SK-N-SH (cell line): ENCODE results near the gene TTC39A. TPM values are rescaled to one million over a fixed set of nuclear protein-coding genes. Genes with fewer than 3 reads are reported as not detected.

Source experiments
- CTCF ChIA-PET: fragments of 300-600, 350-600 bp; formaldehyde crosslinking; extraction: SDS; loops from one replicate; lab custom pipeline; 2021; lab: Yijun Ruan, JAX
- POLR2A ChIA-PET: fragments of 350-600 bp; sonication (Branson Sonifier 250); formaldehyde crosslinking; extraction: SDS; loops from one replicate; lab custom pipeline; 2020; ENCODE audit warnings: antibody characterized with exemption, inconsistent platforms; lab: Yijun Ruan, JAX
- DNase-seq: peaks from one replicate; pipeline ENCODE4 v3.0.0; 2012
- H2AFZ ChIP-seq: fragments of 200-600 bp; sonication (generic); 2 replicates; pipeline ENCODE4 v1.8.1; 2016; ENCODE audit warnings: antibody characterized with exemption, mild to moderate bottlenecking, low read depth
- H3F3A ChIP-seq: fragments of 200-600 bp; sonication (generic); replicated peaks from 2 replicates; pipeline ENCODE3; 2016; ENCODE audit warnings: antibody characterized with exemption, mild to moderate bottlenecking; ENCODE audit not compliant: insufficient read depth
- H3K27ac ChIP-seq, 2 experiments: fragments of 200-500 bp in 1 of 2; fragments of 200-600 bp in 1 of 2; sonication (Bioruptor generic) in 1 of 2; sonication (generic), shearing (Covaris generic) in 1 of 2; 2 replicates each; pipeline versions ENCODE4 v1.5.1 to v1.6.1; 2014 to 2016; ENCODE audit warnings: low read depth in 2 of 2, inconsistent platforms in 1 of 2, low read length in 1 of 2, mild to moderate bottlenecking in 1 of 2, mixed read lengths in 1 of 2
- H3K27me3 ChIP-seq: fragments of 200-600 bp; sonication (generic), shearing (Covaris generic); 2 replicates; pipeline ENCODE4 v1.6.1; 2016; ENCODE audit warnings: mixed run types; ENCODE audit not compliant: insufficient read depth
- H3K36me3 ChIP-seq, 2 experiments: fragments of 200-500 bp in 1 of 2; fragments of 200-600 bp in 1 of 2; sonication (Bioruptor generic) in 1 of 2; sonication (generic) in 1 of 2; replicated peaks in 1 of 2; 2 replicates each; pipeline versions ENCODE3 to v1.5.1; 2014 to 2016; ENCODE audit warnings: low read length in 1 of 2, mild to moderate bottlenecking in 1 of 2; ENCODE audit not compliant: insufficient read depth in 2 of 2, control insufficient read depth in 1 of 2
- H3K4me1 ChIP-seq, 2 experiments: fragments of 200-500 bp in 1 of 2; fragments of 200-600 bp in 1 of 2; sonication (Bioruptor generic) in 1 of 2; sonication (generic), shearing (Covaris generic) in 1 of 2; 2 replicates each; pipeline versions ENCODE4 v1.5.1 to v1.6.1; 2014 to 2016; ENCODE audit warnings: low read depth in 1 of 2, low read length in 1 of 2, mixed run types in 1 of 2; ENCODE audit not compliant: insufficient read depth in 2 of 2, control insufficient read depth in 1 of 2
- H3K4me2 ChIP-seq: fragments of 200-600 bp; sonication (generic), shearing (Covaris generic); 2 replicates; pipeline ENCODE4 v1.6.1; 2017; ENCODE audit warnings: mixed run types
- H3K4me3 ChIP-seq, 2 experiments: fragments of 200-500 bp in 1 of 2; fragments of 200-600 bp in 1 of 2; sonication (Bioruptor generic) in 1 of 2; sonication (generic), shearing (Covaris generic) in 1 of 2; 2 replicates each; pipeline versions ENCODE4 v1.5.1 to v1.8.1; 2014 to 2016; ENCODE audit warnings: low read depth in 2 of 2, inconsistent platforms in 1 of 2, low read length in 1 of 2, mild to moderate bottlenecking in 1 of 2, mixed read lengths in 1 of 2, moderate library complexity in 1 of 2
- H3K79me2 ChIP-seq: fragments of 200-600 bp; sonication (generic); 2 replicates; pipeline ENCODE4 v1.8.1; 2017; ENCODE audit warnings: mild to moderate bottlenecking; ENCODE audit not compliant: insufficient read depth
- H3K9ac ChIP-seq: fragments of 200-600 bp; sonication (generic); 2 replicates; pipeline ENCODE4 v1.6.1; 2017; ENCODE audit warnings: mixed run types
- H3K9me2 ChIP-seq: fragments of 200-600 bp; sonication (generic); 2 replicates; pipeline ENCODE4 v1.6.1; 2017; ENCODE audit warnings: mixed run types
- H3K9me3 ChIP-seq: fragments of 200-600 bp; sonication (generic); 2 replicates; pipeline ENCODE4 v1.6.1; 2017; ENCODE audit warnings: mixed run types, mild to moderate bottlenecking, moderate library complexity
- H4K20me1 ChIP-seq: fragments of 200-600 bp; sonication (generic); 2 replicates; pipeline ENCODE4 v1.6.1; 2017; ENCODE audit warnings: mild to moderate bottlenecking, mixed run types; ENCODE audit not compliant: insufficient read depth
- CHD2 ChIP-seq: fragments of 150-350 bp; IDR thresholded peaks from 2 replicates; pipeline ENCODE4 v1.6.1; 2018; ENCODE audit warnings: low read length; ENCODE audit not compliant: partially characterized antibody
- EP300 ChIP-seq, 2 experiments: IDR thresholded peaks; 2 replicates each; pipeline versions ENCODE4 v1.4.0 to v1.6.1; 2012; ENCODE audit warnings: borderline replicate concordance in 1 of 2, low read depth in 1 of 2, low read length in 1 of 2
- FOSL2 ChIP-seq: IDR thresholded peaks from 2 replicates; pipeline ENCODE4 v1.4.0; 2012; ENCODE audit warnings: low read depth, mild to moderate bottlenecking, moderate library complexity, borderline replicate concordance
- GATA2 ChIP-seq: sonication (generic); formaldehyde crosslinking; IDR thresholded peaks from 2 replicates; pipeline ENCODE4 v1.5.0; 2020; ENCODE audit warnings: mild to moderate bottlenecking, missing genetic modification reagents
- MEF2A ChIP-seq: IDR thresholded peaks from 2 replicates; pipeline ENCODE4 v1.4.0; 2012; ENCODE audit warnings: low read depth, borderline replicate concordance
- MXI1 ChIP-seq: IDR thresholded peaks from 2 replicates; pipeline ENCODE4 v1.6.1; 2012; ENCODE audit warnings: mild to moderate bottlenecking, low read depth, low read length, improper control_type of control experiment
- POLR2AphosphoS5 ChIP-seq: IDR thresholded peaks from 2 replicates; pipeline ENCODE4 v1.6.1; 2012; ENCODE audit warnings: low read depth, low read length
- RAD21 ChIP-seq: IDR thresholded peaks from 2 replicates; pipeline ENCODE4 v1.6.1; 2012; ENCODE audit warnings: mild to moderate bottlenecking, low read length
- RCOR1 ChIP-seq: fragments of 150-350 bp; IDR thresholded peaks from 2 replicates; pipeline ENCODE4 v1.6.1; 2017; ENCODE audit warnings: antibody characterized with exemption, low read length
- RFX5 ChIP-seq: IDR thresholded peaks from 2 replicates; pipeline ENCODE4 v1.6.1; 2012; ENCODE audit warnings: mild to moderate bottlenecking, improper control_type of control experiment, low read length
- RXRA ChIP-seq: IDR thresholded peaks from 2 replicates; pipeline ENCODE4 v1.4.0; 2012; ENCODE audit warnings: low read depth, mild to moderate bottlenecking, borderline replicate concordance
- SIN3A ChIP-seq: IDR thresholded peaks from 2 replicates; pipeline ENCODE4 v1.6.1; 2012; ENCODE audit warnings: low read depth, mild to moderate bottlenecking, low read length, moderate library complexity, borderline replicate concordance
- TCF12 ChIP-seq: IDR thresholded peaks from 2 replicates; pipeline ENCODE4 v1.4.0; 2012
- TEAD4 ChIP-seq: IDR thresholded peaks from 2 replicates; pipeline ENCODE4 v1.4.0; 2012; ENCODE audit warnings: mild to moderate bottlenecking, borderline replicate concordance; ENCODE audit not compliant: insufficient read depth
- YY1 ChIP-seq: IDR thresholded peaks from 2 replicates; pipeline ENCODE4 v1.4.0; 2012; ENCODE audit warnings: low read depth, mild to moderate bottlenecking
- WGBS: methylation state at CpG from one replicate; pipeline ENCODE4 v1.1.6; 2017; ENCODE audit warnings: low lambda C conversion rate; 5-methylcytosine and 5-hydroxymethylcytosine counted together
- polyA plus RNA-seq, 3 experiments: library from polyadenylated mRNA; depleted of rRNA; stranded (reverse); fragments of >200 nt; gene quantifications; 2 replicates each; pipeline ENCODE4 v1.2.3, GENCODE V29; 2012
- TF ChIP-seq, protein P1 (sequence below): IDR thresholded peaks from 2 replicates; pipeline ENCODE4 v1.4.0; 2012; ENCODE audit warnings: low read depth, borderline replicate concordance
- TF ChIP-seq, protein P2 (sequence below): IDR thresholded peaks from 2 replicates; pipeline ENCODE4; 2012
- TF ChIP-seq, protein P3 (sequence below): IDR thresholded peaks from 2 replicates; pipeline ENCODE4 v1.4.0; 2012; ENCODE audit warnings: low read depth
- TF ChIP-seq, protein P4 (sequence below): IDR thresholded peaks from 2 replicates; pipeline ENCODE4 v1.6.1; 2012; ENCODE audit warnings: mild to moderate bottlenecking, low read depth, low read length, moderate library complexity

TTC39A gene
- polyA plus RNA-seq, 1 of the 3 experiments (the other 2 are of a cell fraction): 0.97 TPM

DNA sequence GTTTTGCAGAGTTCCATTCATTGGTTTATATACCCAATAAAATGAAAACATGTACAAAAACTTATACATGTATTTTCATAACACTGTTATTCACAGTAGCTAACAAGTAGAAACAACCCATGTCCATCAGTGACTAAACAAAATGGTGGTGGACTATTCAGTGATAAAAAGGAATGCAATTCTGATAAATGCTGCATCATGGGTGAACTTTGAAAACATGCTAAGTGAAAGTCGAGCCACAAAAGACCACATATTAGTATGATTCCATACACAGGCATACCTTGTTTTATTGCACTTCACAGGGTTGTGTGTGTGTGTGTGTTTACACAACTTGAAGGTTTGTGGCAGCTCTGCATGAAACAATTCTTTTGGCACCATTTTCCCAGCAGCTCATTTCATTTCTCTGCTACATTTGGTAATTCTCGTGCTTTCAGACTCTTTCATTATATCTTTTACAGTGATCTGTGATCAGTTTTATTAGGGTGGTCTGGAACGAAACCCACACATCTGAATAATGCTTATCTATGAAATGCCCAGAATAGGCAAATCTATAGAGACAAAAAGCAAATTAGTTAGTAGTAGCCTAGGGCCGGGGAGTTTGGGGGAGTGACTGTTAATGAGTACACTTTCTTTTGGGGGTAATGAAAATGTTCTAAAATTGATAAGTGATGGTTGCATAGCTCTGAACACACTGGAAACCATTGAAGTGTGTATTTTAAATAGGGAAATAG is 67.0 kb downstream of the TTC39A start:
- peak; percentile 28 for DNase-seq
- Histone ChIP-seq H3K4me1 (peaks cover 11 to 59% of the 10 kb centered on the region in 2 experiments), H2AFZ (no peak overlapping the region), H3K9me3 (no peaks in the 10 kb centered on the region), H3K9me2 (no peaks in the 10 kb centered on the region), H3K36me3 (no peaks in the 10 kb centered on the region), H3K9ac (no peak overlapping the region), H3K79me2 (peaks cover 92% of the 10 kb centered on the region), H4K20me1 (peaks cover 40% of the 10 kb centered on the region), H3K27ac (peak overlapping the region; percentile 36 to 78; a peak in 3 of 4 replicates), H3K4me2 (0 out of 2 replicates have a peak overlapping the region, but pooled peaks have one; percentile 22), H3K4me3 (no peak overlapping the region), H3K27me3 (no peaks in the 10 kb centered on the region), H3F3A (peaks cover 32% of the 10 kb centered on the region)
- POLR2A ChIA-PET: no interaction called here
- WGBS: 75% methylated on average over 4 of the region's 4 CpGs
- TF ChIP-seq GATA2 (peak; percentile 70), EP300 (IDR thresholded peaks at IDR 0.05; ENCODE audit: borderline replicate concordance in 1 of 2, low read depth in 1 of 2, low read length in 1 of 2) (peak in 1 of 2 experiments; percentile 39; a peak in 1 of 4 replicates), RCOR1 (peak; percentile 77)
- TF ChIP-seq, protein P1, sequence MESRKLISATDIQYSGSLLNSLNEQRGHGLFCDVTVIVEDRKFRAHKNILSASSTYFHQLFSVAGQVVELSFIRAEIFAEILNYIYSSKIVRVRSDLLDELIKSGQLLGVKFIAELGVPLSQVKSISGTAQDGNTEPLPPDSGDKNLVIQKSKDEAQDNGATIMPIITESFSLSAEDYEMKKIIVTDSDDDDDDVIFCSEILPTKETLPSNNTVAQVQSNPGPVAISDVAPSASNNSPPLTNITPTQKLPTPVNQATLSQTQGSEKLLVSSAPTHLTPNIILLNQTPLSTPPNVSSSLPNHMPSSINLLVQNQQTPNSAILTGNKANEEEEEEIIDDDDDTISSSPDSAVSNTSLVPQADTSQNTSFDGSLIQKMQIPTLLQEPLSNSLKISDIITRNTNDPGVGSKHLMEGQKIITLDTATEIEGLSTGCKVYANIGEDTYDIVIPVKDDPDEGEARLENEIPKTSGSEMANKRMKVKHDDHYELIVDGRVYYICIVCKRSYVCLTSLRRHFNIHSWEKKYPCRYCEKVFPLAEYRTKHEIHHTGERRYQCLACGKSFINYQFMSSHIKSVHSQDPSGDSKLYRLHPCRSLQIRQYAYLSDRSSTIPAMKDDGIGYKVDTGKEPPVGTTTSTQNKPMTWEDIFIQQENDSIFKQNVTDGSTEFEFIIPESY: no peak
- CTCF ChIA-PET: interaction anchor here (1.9 kb wide), 1 partner anchor 34 kb away, joined by 6 read pairs; no protein-coding TSS in a partner anchor

DNA sequence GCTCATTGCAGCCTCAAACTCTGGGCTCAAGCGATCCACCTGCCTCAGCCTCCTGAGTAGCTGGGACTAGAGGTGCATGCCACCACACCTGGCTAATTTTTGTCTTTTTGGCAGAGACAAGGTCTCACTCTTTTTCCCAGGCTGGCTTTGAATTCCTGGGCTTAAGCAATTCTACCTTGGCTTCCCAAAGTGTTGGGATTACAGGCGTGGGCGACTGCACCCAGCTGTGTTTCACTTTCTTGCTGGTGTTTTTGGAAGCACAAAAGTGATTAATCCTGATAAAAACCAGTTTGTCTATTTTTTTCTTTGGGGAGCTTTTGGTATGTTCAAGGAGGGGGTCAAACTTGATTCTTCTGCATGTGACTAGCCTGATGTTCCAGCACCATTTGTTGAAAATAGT is 75.0 kb downstream of the TTC39A start:
- Histone ChIP-seq H2AFZ (no peak overlapping the region), H3F3A (peaks cover 3% of the 10 kb centered on the region), H3K4me2 (no peak overlapping the region), H3K36me3 (no peaks in the 10 kb centered on the region), H3K9me3 (no peaks in the 10 kb centered on the region), H3K9ac (no peak overlapping the region), H3K79me2 (peaks cover 99% of the 10 kb centered on the region), H3K27ac (no peak overlapping the region), H3K4me1 (peaks cover 2 to 3% of the 10 kb centered on the region in 2 experiments; a peak in 3 of 4 replicates), H4K20me1 (peaks cover 97% of the 10 kb centered on the region), H3K27me3 (no peaks in the 10 kb centered on the region), H3K4me3 (no peak overlapping the region), H3K9me2 (no peaks in the 10 kb centered on the region)
- ChIA-PET POLR2A (no interaction called here), CTCF (interaction anchor here (1.3 to 3.1 kb wide), 3 partner anchors 10 to 41 kb away, joined by 3 to 16 read pairs (median 3); no protein-coding TSS in a partner anchor)
- TF ChIP-seq, protein P2, sequence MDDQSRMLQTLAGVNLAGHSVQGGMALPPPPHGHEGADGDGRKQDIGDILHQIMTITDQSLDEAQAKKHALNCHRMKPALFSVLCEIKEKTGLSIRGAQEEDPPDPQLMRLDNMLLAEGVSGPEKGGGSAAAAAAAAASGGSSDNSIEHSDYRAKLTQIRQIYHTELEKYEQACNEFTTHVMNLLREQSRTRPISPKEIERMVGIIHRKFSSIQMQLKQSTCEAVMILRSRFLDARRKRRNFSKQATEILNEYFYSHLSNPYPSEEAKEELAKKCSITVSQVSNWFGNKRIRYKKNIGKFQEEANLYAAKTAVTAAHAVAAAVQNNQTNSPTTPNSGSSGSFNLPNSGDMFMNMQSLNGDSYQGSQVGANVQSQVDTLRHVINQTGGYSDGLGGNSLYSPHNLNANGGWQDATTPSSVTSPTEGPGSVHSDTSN: no peak
- TF ChIP-seq RFX5: no peak
- no peak for TF ChIP-seq TCF12
- no peak for TF ChIP-seq TEAD4
- TF ChIP-seq RCOR1: no peak
- no peak for TF ChIP-seq RXRA
- no peak for TF ChIP-seq GATA2
- TF ChIP-seq, protein P3, sequence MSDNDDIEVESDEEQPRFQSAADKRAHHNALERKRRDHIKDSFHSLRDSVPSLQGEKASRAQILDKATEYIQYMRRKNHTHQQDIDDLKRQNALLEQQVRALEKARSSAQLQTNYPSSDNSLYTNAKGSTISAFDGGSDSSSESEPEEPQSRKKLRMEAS: no peak
- TF ChIP-seq MXI1: no peak
- TF ChIP-seq, protein P4, sequence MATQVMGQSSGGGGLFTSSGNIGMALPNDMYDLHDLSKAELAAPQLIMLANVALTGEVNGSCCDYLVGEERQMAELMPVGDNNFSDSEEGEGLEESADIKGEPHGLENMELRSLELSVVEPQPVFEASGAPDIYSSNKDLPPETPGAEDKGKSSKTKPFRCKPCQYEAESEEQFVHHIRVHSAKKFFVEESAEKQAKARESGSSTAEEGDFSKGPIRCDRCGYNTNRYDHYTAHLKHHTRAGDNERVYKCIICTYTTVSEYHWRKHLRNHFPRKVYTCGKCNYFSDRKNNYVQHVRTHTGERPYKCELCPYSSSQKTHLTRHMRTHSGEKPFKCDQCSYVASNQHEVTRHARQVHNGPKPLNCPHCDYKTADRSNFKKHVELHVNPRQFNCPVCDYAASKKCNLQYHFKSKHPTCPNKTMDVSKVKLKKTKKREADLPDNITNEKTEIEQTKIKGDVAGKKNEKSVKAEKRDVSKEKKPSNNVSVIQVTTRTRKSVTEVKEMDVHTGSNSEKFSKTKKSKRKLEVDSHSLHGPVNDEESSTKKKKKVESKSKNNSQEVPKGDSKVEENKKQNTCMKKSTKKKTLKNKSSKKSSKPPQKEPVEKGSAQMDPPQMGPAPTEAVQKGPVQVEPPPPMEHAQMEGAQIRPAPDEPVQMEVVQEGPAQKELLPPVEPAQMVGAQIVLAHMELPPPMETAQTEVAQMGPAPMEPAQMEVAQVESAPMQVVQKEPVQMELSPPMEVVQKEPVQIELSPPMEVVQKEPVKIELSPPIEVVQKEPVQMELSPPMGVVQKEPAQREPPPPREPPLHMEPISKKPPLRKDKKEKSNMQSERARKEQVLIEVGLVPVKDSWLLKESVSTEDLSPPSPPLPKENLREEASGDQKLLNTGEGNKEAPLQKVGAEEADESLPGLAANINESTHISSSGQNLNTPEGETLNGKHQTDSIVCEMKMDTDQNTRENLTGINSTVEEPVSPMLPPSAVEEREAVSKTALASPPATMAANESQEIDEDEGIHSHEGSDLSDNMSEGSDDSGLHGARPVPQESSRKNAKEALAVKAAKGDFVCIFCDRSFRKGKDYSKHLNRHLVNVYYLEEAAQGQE: no peak
- TF ChIP-seq RAD21: no peak
- TF ChIP-seq POLR2AphosphoS5: no peak
- no peak for TF ChIP-seq FOSL2
- no peak for TF ChIP-seq SIN3A
- no peak for TF ChIP-seq CHD2
- no peak for TF ChIP-seq MEF2A
- no peak for TF ChIP-seq YY1
- no peak for DNase-seq
- WGBS: 100% methylated on average over 3 of the region's 3 CpGs
